H9 (cell line): ENCODE data around the gene SCFD2. TPM values are rescaled to one million over a fixed set of nuclear protein-coding genes. Genes with fewer than 3 reads are reported as not detected.

ENCODE experiments used
- DNase-seq: peaks from one replicate; pipeline ENCODE4 v3.0.0-alpha.2; 2017
- H2AFZ ChIP-seq: one replicate; pipeline ENCODE4 v1.6.1; 2013; ENCODE audit warnings: mild to moderate bottlenecking, low read length, control low read depth, moderate library complexity
- H2AK5ac ChIP-seq: 2 replicates; pipeline ENCODE4 v1.6.1; 2013; ENCODE audit warnings: low read length, control low read depth, mixed read lengths; ENCODE audit not compliant: insufficient read length
- H2BK120ac ChIP-seq: one replicate; pipeline ENCODE4 v1.6.1; 2013; ENCODE audit warnings: low read depth, mild to moderate bottlenecking, low read length, control low read depth, inconsistent platforms; ENCODE audit not compliant: poor library complexity, severe bottlenecking
- H2BK12ac ChIP-seq: 2 replicates; pipeline ENCODE4 v1.6.1; 2013; ENCODE audit warnings: low read length, control low read depth, mixed read lengths, low read depth; ENCODE audit not compliant: insufficient read length
- H2BK15ac ChIP-seq: 2 replicates; pipeline ENCODE4 v1.6.1; 2013; ENCODE audit warnings: low read depth, low read length, control low read depth
- H2BK20ac ChIP-seq: one replicate; pipeline ENCODE4 v1.6.1; 2013; ENCODE audit warnings: low read depth, mild to moderate bottlenecking, low read length, control low read depth, inconsistent platforms; ENCODE audit not compliant: poor library complexity, severe bottlenecking
- H2BK5ac ChIP-seq: 2 replicates; pipeline ENCODE4 v1.6.1; 2013; ENCODE audit warnings: low read length, control low read depth, mixed read lengths; ENCODE audit not compliant: insufficient read length
- H3K14ac ChIP-seq: 2 replicates; pipeline ENCODE4 v1.6.1; 2013; ENCODE audit warnings: low read length, control low read depth; ENCODE audit not compliant: insufficient read depth
- H3K18ac ChIP-seq: 2 replicates; pipeline ENCODE4 v1.6.1; 2013; ENCODE audit warnings: low read depth, mild to moderate bottlenecking, mixed read lengths, low read length, control low read depth; ENCODE audit not compliant: insufficient read length
- H3K23ac ChIP-seq: 2 replicates; pipeline ENCODE4 v1.6.1; 2013; ENCODE audit warnings: low read length, control low read depth, mixed read lengths, low read depth; ENCODE audit not compliant: insufficient read length
- H3K23me2 ChIP-seq: 2 replicates; pipeline ENCODE4 v1.6.1; 2013; ENCODE audit warnings: low read depth, mild to moderate bottlenecking, mixed read lengths, low read length, control low read depth; ENCODE audit not compliant: insufficient read length, poor library complexity, severe bottlenecking
- H3K27ac ChIP-seq: 2 replicates; pipeline ENCODE4 v1.5.1; 2013; ENCODE audit warnings: low read length, control low read depth, mixed read lengths, low read depth; ENCODE audit not compliant: insufficient read length
- H3K27me3 ChIP-seq: 2 replicates; pipeline ENCODE4 v1.6.1; 2013; ENCODE audit warnings: low read length, control low read depth, inconsistent platforms; ENCODE audit not compliant: insufficient read depth
- H3K4ac ChIP-seq: 2 replicates; pipeline ENCODE4 v1.6.1; 2013; ENCODE audit warnings: low read depth, mild to moderate bottlenecking, control low read depth, inconsistent platforms, low read length, moderate library complexity
- H3K4me1 ChIP-seq: 2 replicates; pipeline ENCODE4 v1.6.1; 2013; ENCODE audit warnings: low read length, control low read depth, inconsistent platforms; ENCODE audit not compliant: insufficient read depth
- H3K4me2 ChIP-seq: 2 replicates; pipeline ENCODE4 v1.6.1; 2013; ENCODE audit warnings: low read length, control low read depth, mixed read lengths; ENCODE audit not compliant: insufficient read length, insufficient read depth
- H3K56ac ChIP-seq: 2 replicates; pipeline ENCODE4 v1.6.1; 2013; ENCODE audit warnings: low read depth, mild to moderate bottlenecking, mixed read lengths, low read length, control low read depth; ENCODE audit not compliant: insufficient read length
- H3K79me1 ChIP-seq: 2 replicates; pipeline ENCODE4 v1.6.1; 2013; ENCODE audit warnings: low read depth, mild to moderate bottlenecking, moderate library complexity, low read length, control low read depth, inconsistent platforms; ENCODE audit not compliant: insufficient read depth, poor library complexity, severe bottlenecking
- H3K79me2 ChIP-seq: 2 replicates; pipeline ENCODE4 v1.6.1; 2013; ENCODE audit warnings: low read length, control low read depth, inconsistent platforms; ENCODE audit not compliant: insufficient read depth
- H3K9ac ChIP-seq: 2 replicates; pipeline ENCODE4 v1.6.1; 2013; ENCODE audit warnings: low read length, control low read depth, mixed read lengths; ENCODE audit not compliant: insufficient read length; ENCODE audit errors: extremely low read depth
- H3K9me3 ChIP-seq: one replicate; pipeline ENCODE4 v1.6.1; 2013; ENCODE audit warnings: low read depth, low read length, inconsistent platforms; ENCODE audit not compliant: control insufficient read depth
- H3T11ph ChIP-seq: one replicate; pipeline ENCODE4 v1.6.1; 2013; ENCODE audit warnings: mild to moderate bottlenecking, low read length, control low read depth, inconsistent platforms
- H4K20me1 ChIP-seq: one replicate; pipeline ENCODE4 v1.6.1; 2013; ENCODE audit not compliant: control insufficient read depth, insufficient read length, insufficient read depth
- H4K5ac ChIP-seq: 2 replicates; pipeline ENCODE4 v1.6.1; 2013; ENCODE audit warnings: low read depth, mild to moderate bottlenecking, mixed read lengths, low read length, control low read depth; ENCODE audit not compliant: insufficient read length
- H4K8ac ChIP-seq: replicated peaks from 2 replicates; pipeline ENCODE4 v1.6.1; 2013; ENCODE audit warnings: low read length, control low read depth, mixed read lengths, low read depth; ENCODE audit not compliant: insufficient read length
- H4K91ac ChIP-seq: 2 replicates; pipeline ENCODE4 v1.6.1; 2013; ENCODE audit warnings: low read depth, mild to moderate bottlenecking, moderate library complexity, mixed read lengths, low read length, control low read depth; ENCODE audit not compliant: insufficient read length
- H3K27ac Mint-ChIP-seq, 3 experiments: 2 replicates in 2 of 3; 3 replicates in 1 of 3; pipeline ENCODE4 v1.8.0; 2020 to 2021; ENCODE audit warnings: mixed read lengths in 3 of 3, mild to moderate bottlenecking in 1 of 3, moderate library complexity in 1 of 3
- H3K27me3 Mint-ChIP-seq: 2 replicates; pipeline ENCODE4 v1.8.0; 2021; ENCODE audit warnings: low read depth, mild to moderate bottlenecking, moderate library complexity, mixed read lengths
- H3K36me3 Mint-ChIP-seq, 3 experiments: 2 replicates in 2 of 3; 3 replicates in 1 of 3; pipeline ENCODE4 v1.8.0; 2020 to 2021; ENCODE audit warnings: low read depth in 3 of 3, mixed read lengths in 3 of 3; ENCODE audit not compliant: insufficient read depth in 1 of 3
- H3K4me1 Mint-ChIP-seq, 2 experiments: 2 replicates each; pipeline ENCODE4 v1.8.0; 2020; ENCODE audit warnings: mixed read lengths in 2 of 2
- H3K4me3 Mint-ChIP-seq, 2 experiments: 2 replicates in 1 of 2; 3 replicates in 1 of 2; pipeline ENCODE4 v1.8.0; 2020 to 2021; ENCODE audit warnings: mild to moderate bottlenecking in 2 of 2, mixed read lengths in 2 of 2, moderate library complexity in 1 of 2
- H3K9me3 Mint-ChIP-seq, 2 experiments: 2 replicates in 1 of 2; 3 replicates in 1 of 2; pipeline ENCODE4 v1.8.0; 2020; ENCODE audit warnings: mild to moderate bottlenecking in 2 of 2, mixed read lengths in 2 of 2, moderate library complexity in 1 of 2
- WGBS: extraction: QIAGEN DNeasy Blood & Tissue Kit; methylation state at CpG from one replicate; pipeline ENCODE4 v1.1.7; 2013; ENCODE audit warnings: missing lambda C conversion rate, low lambda C conversion rate, mixed read lengths; ENCODE audit not compliant: insufficient read length; ENCODE audit errors: extremely low coverage; 5-methylcytosine and 5-hydroxymethylcytosine counted together
- total RNA-seq: library from RNA; stranded (reverse); gene quantifications from 2 replicates; pipeline ENCODE4 v1.2.1, GENCODE V29; 2021
- TF ChIP-seq, protein P1 (sequence below): fragments of 200-600 bp; sonication (generic); conservative IDR thresholded peaks from 3 replicates; pipeline ENCODE4 v1.8.0; 2021; ENCODE audit warnings: antibody characterized with exemption, mild to moderate bottlenecking

SCFD2 gene
- total RNA-seq, 1 experiment from 2014 or later: 10.1 TPM

DNA sequence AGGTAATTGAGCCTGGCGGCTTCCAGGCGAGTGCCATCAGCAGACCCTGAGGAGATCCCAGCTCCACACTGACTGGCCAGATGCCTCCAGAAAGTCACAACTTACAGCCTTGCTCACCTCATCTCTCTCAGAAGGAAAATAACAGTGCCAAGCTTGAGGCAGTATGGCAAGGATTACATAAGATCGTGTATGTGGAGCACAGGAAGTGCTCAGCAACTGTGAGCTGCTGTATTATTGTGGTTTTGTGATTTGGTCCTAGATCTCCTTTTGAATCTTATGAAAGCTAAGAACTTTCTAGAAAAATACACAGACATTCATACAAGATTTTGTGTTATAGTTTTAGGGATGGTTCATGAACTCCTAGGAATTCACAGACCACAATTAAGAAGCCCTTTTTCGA, 489.8 kb downstream of the SCFD2 start:
- no peak for DNase-seq
- no peak overlapping the region for H2AK5ac ChIP-seq
- H3K79me1 ChIP-seq: no peaks in the 10 kb centered on the region
- no peak overlapping the region for H3K4me2 ChIP-seq
- H4K5ac ChIP-seq: no peak overlapping the region
- no peaks in the 10 kb centered on the region for H3K23me2 ChIP-seq
- no peak overlapping the region for H2AFZ ChIP-seq
- no peak overlapping the region for H3K4ac ChIP-seq
- no peak overlapping the region for H2BK20ac ChIP-seq
- no CpG with 5 or more reads among the region's 4 CpGs for WGBS
- no peaks in the 10 kb centered on the region for H3K27me3 ChIP-seq
- no peak overlapping the region for H3K18ac ChIP-seq
- Mint-ChIP-seq H3K27ac (no peak overlapping the region), H3K27me3 (peaks cover 5% of the 10 kb centered on the region), H3K4me1 (peaks cover 52 to 56% of the 10 kb centered on the region in 2 experiments), H3K4me3 (no peak overlapping the region), H3K36me3 (peaks cover 0 to 6% (median under 1%) of the 10 kb centered on the region in 3 experiments; a peak in 4 of 7 replicates), H3K9me3 (no peaks in the 10 kb centered on the region)
- no peak overlapping the region for H4K8ac ChIP-seq
- no peak overlapping the region for H4K91ac ChIP-seq
- TF ChIP-seq, protein P1, sequence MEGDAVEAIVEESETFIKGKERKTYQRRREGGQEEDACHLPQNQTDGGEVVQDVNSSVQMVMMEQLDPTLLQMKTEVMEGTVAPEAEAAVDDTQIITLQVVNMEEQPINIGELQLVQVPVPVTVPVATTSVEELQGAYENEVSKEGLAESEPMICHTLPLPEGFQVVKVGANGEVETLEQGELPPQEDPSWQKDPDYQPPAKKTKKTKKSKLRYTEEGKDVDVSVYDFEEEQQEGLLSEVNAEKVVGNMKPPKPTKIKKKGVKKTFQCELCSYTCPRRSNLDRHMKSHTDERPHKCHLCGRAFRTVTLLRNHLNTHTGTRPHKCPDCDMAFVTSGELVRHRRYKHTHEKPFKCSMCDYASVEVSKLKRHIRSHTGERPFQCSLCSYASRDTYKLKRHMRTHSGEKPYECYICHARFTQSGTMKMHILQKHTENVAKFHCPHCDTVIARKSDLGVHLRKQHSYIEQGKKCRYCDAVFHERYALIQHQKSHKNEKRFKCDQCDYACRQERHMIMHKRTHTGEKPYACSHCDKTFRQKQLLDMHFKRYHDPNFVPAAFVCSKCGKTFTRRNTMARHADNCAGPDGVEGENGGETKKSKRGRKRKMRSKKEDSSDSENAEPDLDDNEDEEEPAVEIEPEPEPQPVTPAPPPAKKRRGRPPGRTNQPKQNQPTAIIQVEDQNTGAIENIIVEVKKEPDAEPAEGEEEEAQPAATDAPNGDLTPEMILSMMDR: no peak
- H3K56ac ChIP-seq: no peak overlapping the region
- H3K9me3 ChIP-seq: no peaks in the 10 kb centered on the region
- no peak overlapping the region for H2BK120ac ChIP-seq
- no peak overlapping the region for H2BK12ac ChIP-seq
- no peak overlapping the region for H2BK15ac ChIP-seq
- H3K14ac ChIP-seq: no peak overlapping the region
- H3K4me1 ChIP-seq: peaks cover 9% of the 10 kb centered on the region
- H2BK5ac ChIP-seq: no peak overlapping the region
- no peak overlapping the region for H3K27ac ChIP-seq
- no peaks in the 10 kb centered on the region for H3K79me2 ChIP-seq
- H3K9ac ChIP-seq: no peak overlapping the region
- no peaks in the 10 kb centered on the region for H4K20me1 ChIP-seq
- H3T11ph ChIP-seq: no peak overlapping the region
- no peak overlapping the region for H3K23ac ChIP-seq
